Nephron progenitor cell (in vitro differentiated cells): ENCODE measurements around the gene NUP153.
"Not testable (repeated sequence)": the region's sequence is repeated elsewhere in the genome, so short reads cannot be mapped to it uniquely, and the experiment has no call there.

Source experiments
- DNase-seq: peaks from one replicate; pipeline ENCODE4 v3.0.0; 2021
- H3K27ac Mint-ChIP-seq: 2 replicates; pipeline ENCODE4 v1.8.0; 2021; ENCODE audit warnings: mild to moderate bottlenecking, moderate library complexity, mixed read lengths
- H3K27me3 Mint-ChIP-seq: 2 replicates; pipeline ENCODE4 v1.8.0; 2021; ENCODE audit warnings: mild to moderate bottlenecking, low read depth, mixed read lengths; ENCODE audit not compliant: poor library complexity
- H3K36me3 Mint-ChIP-seq: 2 replicates; pipeline ENCODE4 v1.8.0; 2021; ENCODE audit warnings: low read depth, mixed read lengths
- H3K4me1 Mint-ChIP-seq: 2 replicates; pipeline ENCODE4 v1.8.0; 2021; ENCODE audit warnings: mixed read lengths
- H3K4me3 Mint-ChIP-seq: 2 replicates; pipeline ENCODE4 v1.8.0; 2021; ENCODE audit warnings: mild to moderate bottlenecking, moderate library complexity, mixed read lengths
- H3K9me3 Mint-ChIP-seq: 2 replicates; pipeline ENCODE4 v1.8.0; 2021; ENCODE audit warnings: mild to moderate bottlenecking, moderate library complexity, mixed read lengths
- CTCF ChIP-seq: fragments of 200-600 bp; sonication (generic); IDR thresholded peaks from 2 replicates; pipeline ENCODE4 v1.5.0; 2021; ENCODE audit warnings: antibody characterized with exemption

Gene NUP153

GRCh38 chr6:17589406-17590096 is 117.2 kb downstream of the NUP153 start:
- Mint-ChIP-seq H3K4me3 (no peak overlapping the region), H3K27ac (no peak overlapping the region), H3K9me3 (no peaks in the 10 kb centered on the region), H3K36me3 (no peaks in the 10 kb centered on the region), H3K27me3 (peaks cover 7% of the 10 kb centered on the region), H3K4me1 (no peaks in the 10 kb centered on the region)
- no peak for DNase-seq
- no peak for TF ChIP-seq CTCF

- no peak overlapping the region for H3K27ac Mint-ChIP-seq
- H3K4me1 Mint-ChIP-seq, result peaks cover 10% of the 10 kb centered on the region
- no peak for TF ChIP-seq CTCF
Observed at GRCh38 chr6:17588011-17588410, 118.7 kb downstream of the NUP153 start.

GRCh38 chr6:17586623-17587022 is 120.1 kb downstream of the NUP153 start:
- H3K9me3 Mint-ChIP-seq, DNase-seq, H3K36me3 Mint-ChIP-seq, H3K4me3 Mint-ChIP-seq, H3K27me3 Mint-ChIP-seq, H3K27ac Mint-ChIP-seq: not testable (repeated sequence)
- peaks cover 10% of the 10 kb centered on the region for H3K4me1 Mint-ChIP-seq

More at GRCh38 chr6:17588011-17588410, 118.7 kb downstream of the NUP153 start:
- no peak for DNase-seq
- H3K4me3 Mint-ChIP-seq, result no peak overlapping the region
- no peaks in the 10 kb centered on the region for H3K36me3 Mint-ChIP-seq
- no peaks in the 10 kb centered on the region for H3K9me3 Mint-ChIP-seq
- H3K27me3 Mint-ChIP-seq, result peaks cover 7% of the 10 kb centered on the region

- Mint-ChIP-seq H3K36me3 (no peaks in the 10 kb centered on the region), H3K27me3 (peaks cover 4% of the 10 kb centered on the region), H3K9me3 (peaks cover 4% of the 10 kb centered on the region), H3K4me1 (peaks cover 10% of the 10 kb centered on the region), H3K4me3 (no peak overlapping the region), H3K27ac (no peak overlapping the region)
- TF ChIP-seq CTCF, result no peak
- DNase-seq, result no peak
Observed at GRCh38 chr6:17585766-17586490, 120.8 kb downstream of the NUP153 start.

- no peaks in the 10 kb centered on the region for H3K36me3 Mint-ChIP-seq
- H3K27ac Mint-ChIP-seq, result no peak overlapping the region
- peak; percentile 72 for TF ChIP-seq CTCF
- peaks cover 10% of the 10 kb centered on the region for H3K4me1 Mint-ChIP-seq
- peaks cover 5% of the 10 kb centered on the region for H3K9me3 Mint-ChIP-seq
- DNase-seq, result no peak
- no peak overlapping the region for H3K4me3 Mint-ChIP-seq
- H3K27me3 Mint-ChIP-seq, result peaks cover 4% of the 10 kb centered on the region
Observed at GRCh38 chr6:17584241-17584803, 122.4 kb downstream of the NUP153 start.

GRCh38 chr6:17583811-17584210 is 122.9 kb downstream of the NUP153 start:
- Mint-ChIP-seq H3K4me1 (peaks cover 10% of the 10 kb centered on the region), H3K9me3 (peaks cover 5% of the 10 kb centered on the region), H3K4me3 (no peak overlapping the region), H3K27me3 (peaks cover 2% of the 10 kb centered on the region), H3K27ac (no peak overlapping the region), H3K36me3 (no peaks in the 10 kb centered on the region)
- TF ChIP-seq CTCF, result no peak
- DNase-seq, result no peak

GRCh38 chr6:17581282-17581681 is 125.4 kb downstream of the NUP153 start:
- H3K36me3 Mint-ChIP-seq, H3K27me3 Mint-ChIP-seq, H3K27ac Mint-ChIP-seq, DNase-seq: not testable (repeated sequence)
- Mint-ChIP-seq H3K9me3 (peaks cover 23% of the 10 kb centered on the region), H3K4me1 (peaks cover 10% of the 10 kb centered on the region), H3K4me3 (peak overlapping the region; percentile 41)
